NCI-H1105 (cell line): ENCODE data around the gene ADAM10.

Experiments
- DNase-seq: peaks from one replicate; lab custom pipeline; 2025; lab: John Stamatoyannopoulos, UW

The ADAM10 gene

DNA sequence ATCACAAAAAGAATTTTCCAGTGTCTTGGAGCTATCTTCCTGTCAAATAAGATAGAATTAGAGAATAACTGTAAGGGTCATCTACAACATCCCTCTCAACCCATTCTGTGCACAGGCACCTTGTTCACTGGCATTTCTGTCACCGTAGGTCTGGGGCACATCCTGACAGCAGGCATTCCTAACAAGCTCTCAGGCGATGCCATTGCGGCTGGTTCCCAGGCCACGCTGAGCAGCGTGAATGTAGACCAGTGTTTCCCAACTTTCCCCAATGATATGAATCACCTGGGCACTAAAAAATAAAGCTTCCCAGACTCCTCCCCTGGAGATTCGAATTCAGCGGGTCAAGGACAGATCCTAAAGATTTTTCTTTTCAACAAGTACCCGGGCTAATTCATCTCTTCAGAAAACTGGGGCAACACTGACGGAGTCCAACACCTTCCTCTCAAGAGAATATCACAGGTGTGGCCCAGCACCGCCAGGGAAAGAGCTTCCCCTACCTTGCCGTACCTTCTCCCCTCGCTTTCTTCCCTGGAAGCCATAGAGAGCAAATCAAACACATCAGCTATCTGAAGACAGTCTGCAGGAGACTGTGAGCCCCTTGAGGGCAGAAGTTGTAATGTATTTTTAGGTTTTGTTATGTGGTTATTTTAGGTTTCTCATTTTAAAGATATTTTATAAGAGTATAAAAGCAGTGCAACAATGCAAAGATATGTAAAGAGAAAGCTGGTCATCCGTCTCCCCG is 174.3 kb downstream of the ADAM10 start:
- DNase-seq, result no peak

- no peak for DNase-seq
Measured at GRCh38 chr15:58574631-58575030, 174.9 kb downstream of the ADAM10 start.

DNA sequence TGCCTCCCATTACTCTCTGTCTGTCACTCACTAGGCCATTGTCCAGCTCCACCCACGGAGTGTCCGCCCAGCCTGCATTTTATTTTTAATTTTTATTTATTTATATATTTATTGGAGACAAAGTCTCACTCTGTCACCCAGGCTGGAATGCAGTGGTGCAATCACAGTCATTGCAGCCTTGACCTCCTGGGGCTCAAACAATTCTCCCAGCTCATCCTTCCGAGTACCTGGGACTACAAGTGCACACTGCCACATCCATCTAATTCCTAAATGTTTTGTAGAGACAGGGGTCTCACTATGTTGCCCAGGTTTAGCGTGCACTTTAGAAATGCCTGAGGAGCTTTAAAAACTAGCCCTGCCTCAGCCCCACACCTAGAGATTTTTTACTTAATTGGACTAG is 176.2 kb downstream of the ADAM10 start:
- DNase-seq, result no peak

- DNase-seq, result no peak
Measured at GRCh38 chr15:58572521-58572920, 177.0 kb downstream of the ADAM10 start.

DNA sequence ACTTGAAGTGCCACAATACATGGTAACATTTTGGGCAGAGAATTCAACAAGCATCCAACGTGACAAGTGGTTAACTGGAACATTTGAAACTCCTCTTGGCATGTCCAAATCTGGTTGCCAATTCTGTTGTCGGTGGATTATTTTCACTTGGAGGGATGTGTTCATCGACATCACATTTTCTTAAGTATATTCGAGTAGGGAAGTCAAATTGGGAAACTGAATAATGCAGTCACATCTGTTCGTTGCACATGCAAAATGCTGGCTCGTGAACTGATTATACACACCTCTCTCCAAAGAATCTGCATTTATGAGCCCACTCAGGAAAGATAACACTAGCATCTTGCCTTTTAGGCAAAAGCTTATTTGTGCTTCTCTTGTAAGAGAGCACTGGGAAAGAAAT is 178.0 kb downstream of the ADAM10 start:
- no peak for DNase-seq

GRCh38 chr15:58569455-58569854 is 180.1 kb downstream of the ADAM10 start:
- DNase-seq, result no peak

DNA sequence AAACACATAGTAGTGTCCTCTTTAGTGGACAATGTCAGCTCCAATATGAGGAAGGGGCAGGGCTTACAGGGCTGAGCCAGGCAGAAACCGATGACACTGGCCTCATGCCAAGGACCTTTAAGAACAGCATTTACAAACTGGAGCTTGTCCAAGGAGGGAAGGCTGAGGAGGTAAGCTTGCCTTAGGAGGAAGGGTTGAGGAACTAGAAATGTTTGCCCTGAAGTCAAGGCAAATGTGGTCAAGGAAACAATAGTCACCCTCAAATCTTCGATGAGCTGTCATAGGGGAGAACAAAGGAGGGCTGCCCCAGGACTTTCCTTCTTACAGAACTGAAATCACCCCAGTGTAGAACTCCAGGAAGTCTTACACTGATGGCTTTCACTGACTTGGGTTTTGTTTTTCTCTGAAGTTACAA is 181.3 kb downstream of the ADAM10 start:
- peak; percentile 37 for DNase-seq

DNA sequence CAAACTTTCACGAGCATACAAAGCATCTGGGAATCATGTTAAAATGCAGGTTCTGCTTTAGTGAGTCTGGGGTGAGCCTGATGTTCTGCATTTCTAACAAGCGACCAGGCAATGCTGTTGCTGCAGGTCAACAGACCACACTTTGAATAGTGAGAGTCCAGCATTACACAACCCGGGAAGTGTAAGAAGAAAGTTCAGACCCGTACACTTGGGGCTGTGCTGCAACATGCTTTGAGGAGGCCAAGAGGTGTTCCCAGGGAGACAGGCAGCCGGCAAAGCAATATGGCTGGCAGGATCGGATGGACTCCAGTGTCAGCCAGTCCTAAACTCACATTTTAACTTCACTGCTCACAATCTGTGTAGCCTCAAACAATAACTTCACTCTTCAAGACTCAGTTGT is 183.5 kb downstream of the ADAM10 start:
- DNase-seq, result no peak

- DNase-seq, result no peak
Measured at GRCh38 chr15:58565619-58566018, 183.9 kb downstream of the ADAM10 start.

- no peak for DNase-seq
Measured at GRCh38 chr15:58564981-58565380, 184.5 kb downstream of the ADAM10 start.

DNA sequence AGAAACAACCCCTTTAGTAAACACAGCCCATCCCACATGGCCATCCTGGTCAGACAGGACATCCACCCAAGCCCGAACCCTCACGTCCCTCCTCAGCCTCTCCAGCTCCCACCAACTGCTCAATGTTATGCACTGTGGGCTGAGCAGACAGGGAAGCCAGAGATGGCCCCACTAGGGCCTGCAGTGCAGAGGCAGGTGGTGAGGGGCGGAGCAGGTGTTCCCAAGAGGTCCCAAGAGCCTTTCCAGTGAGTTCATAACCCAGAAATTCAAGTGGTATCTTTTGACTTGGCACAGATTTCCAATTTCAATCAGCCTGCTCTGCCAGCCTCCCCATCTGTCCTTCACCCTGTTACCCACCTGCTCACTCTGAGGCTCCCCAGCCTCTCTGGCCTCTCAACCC is 187.4 kb downstream of the ADAM10 start:
- peak; percentile 47 for DNase-seq

GRCh38 chr15:58561321-58561720 is 188.2 kb downstream of the ADAM10 start:
- no peak for DNase-seq

GRCh38 chr15:58559904-58560588 is 189.5 kb downstream of the ADAM10 start:
- DNase-seq, result no peak

- no peak for DNase-seq
Measured at GRCh38 chr15:58558777-58559176, 190.7 kb downstream of the ADAM10 start.

GRCh38 chr15:58556541-58556940 is 193.0 kb downstream of the ADAM10 start:
- DNase-seq, result no peak

DNA sequence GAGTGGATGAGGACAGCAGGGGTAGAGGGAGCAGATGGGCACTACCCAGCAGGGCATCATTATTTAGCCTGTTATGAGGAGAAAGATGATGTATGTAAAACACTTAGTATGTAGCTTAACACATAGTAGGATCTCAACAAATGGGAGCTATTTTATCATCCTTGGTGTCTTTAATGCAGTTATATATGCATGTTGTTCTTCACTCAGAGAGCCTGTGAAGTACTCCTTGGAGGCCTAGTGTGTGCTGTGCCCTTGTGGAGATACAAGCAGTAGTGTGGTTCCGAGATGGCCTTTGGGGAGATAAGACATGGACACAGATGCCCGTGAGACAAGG is 193.5 kb downstream of the ADAM10 start:
- DNase-seq, result no peak

GRCh38 chr15:58555162-58556027 is 194.1 kb downstream of the ADAM10 start:
- no peak for DNase-seq

DNA sequence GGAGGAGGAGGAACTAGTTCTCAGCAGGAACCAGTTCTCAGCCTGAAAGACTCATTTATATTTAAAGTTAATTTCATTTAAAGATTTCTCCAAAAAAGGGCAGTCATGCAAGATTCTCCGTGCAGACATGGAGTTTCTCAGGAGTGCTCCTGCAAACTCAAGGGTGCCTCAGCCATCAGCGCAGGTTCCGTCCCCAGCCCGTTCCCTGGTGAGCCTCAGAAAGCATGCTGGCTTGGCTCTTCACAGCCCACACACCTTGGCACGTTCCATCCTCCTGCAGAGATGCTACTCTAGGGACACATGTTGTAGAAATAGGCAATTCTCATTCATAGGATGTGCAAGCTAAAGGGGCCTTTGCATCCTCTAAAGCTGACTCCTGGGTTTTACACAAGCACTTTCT is 194.7 kb downstream of the ADAM10 start:
- no peak for DNase-seq

DNA sequence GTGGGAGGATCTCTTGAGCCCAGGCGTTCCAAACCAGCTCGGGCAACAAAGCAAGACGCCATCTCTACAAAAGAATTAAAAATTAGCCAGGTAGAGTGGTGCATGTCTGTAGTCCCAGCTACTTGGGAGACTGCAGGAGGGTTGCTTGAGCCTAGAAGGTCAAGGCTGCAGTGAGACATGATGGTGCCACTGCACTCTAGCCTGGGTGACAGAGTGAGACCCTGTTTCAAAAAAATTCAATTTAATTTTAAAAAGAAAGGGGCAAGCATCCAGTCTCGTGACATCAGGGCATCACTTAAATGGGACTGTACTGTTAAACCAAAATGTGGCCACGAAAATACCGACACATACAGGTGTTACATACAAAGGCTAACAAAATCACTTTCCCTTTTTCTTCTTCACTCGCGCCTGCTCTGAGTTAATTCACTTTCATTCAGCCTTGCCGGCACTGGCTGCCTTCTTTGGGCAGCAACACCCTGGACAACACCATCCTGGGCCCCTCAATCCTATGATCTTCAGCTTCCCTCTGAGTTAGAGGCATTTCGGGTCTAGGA is 196.1 kb downstream of the ADAM10 start:
- no peak for DNase-seq

GRCh38 chr15:58552505-58553364 is 196.8 kb downstream of the ADAM10 start:
- no peak for DNase-seq

DNA sequence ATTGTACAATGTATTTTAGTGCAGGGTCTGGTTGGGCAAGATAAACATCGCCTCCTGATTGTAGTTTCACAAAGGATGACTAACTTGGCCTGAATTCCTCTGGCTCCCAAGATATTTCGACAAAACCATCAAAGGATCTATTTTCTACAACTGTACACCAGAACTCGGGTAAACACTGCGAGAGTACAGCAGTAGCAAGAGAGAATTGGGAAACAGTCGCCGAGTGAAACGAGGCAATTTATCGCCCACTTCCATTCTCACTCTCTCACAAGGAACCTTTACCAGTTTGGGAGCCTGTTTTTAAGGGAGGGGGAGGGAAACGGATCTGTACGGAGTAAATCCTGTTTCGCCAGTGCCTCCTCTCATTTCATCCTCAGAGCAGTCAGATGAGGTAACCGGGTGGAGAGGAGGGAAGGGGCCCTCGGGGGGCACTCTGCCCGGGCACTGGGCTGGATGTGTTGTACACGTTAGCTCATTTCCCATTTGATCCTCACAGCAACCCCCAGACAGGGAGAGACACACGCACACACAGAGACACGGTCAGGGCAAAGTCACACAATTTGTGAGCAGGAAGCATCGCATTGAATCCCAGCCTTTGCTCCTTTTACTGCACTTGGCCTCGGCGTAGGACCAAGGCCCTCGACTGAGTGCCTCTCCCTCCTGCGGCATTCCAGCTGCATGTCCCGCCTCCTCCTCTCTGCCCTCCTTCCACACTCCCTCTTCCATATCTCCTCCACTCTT is 197.6 kb downstream of the ADAM10 start:
- no peak for DNase-seq
